Measurements from ENCODE around the gene EIF1AD. TPM values are rescaled to one million over a fixed set of nuclear protein-coding genes. Genes with fewer than 3 reads are reported as not detected.

EIF1AD gene
- total and polyA plus RNA-seq, 4 donors, result 22.0 to 33.2 (median 28.7) TPM

- no peak overlapping the region for H3K9ac ChIP-seq (ENCODE audit: insufficient read depth in 1 of 2, low read length in 2 of 2)
- no peak for TF ChIP-seq CTCF (IDR thresholded peaks at IDR 0.05; ENCODE audit: control extremely low read depth, extremely low read depth)
- H3K4me1 ChIP-seq (ENCODE audit: control insufficient read depth in 5 of 5, insufficient read depth in 5 of 5, low read length in 5 of 5), result peaks cover 0 to 1% (median 0%) of the 10 kb centered on the region in 5 donors
- H3K27ac ChIP-seq (ENCODE audit: low read depth in 1 of 2, low read length in 1 of 2), result no peak overlapping the region
- H3K4me3 ChIP-seq, result no peak overlapping the region
- DNase-seq, result no peak
- no peaks in the 10 kb centered on the region for H3K9me3 ChIP-seq (ENCODE audit: control insufficient read depth in 4 of 4, insufficient read depth in 3 of 4, low read length in 3 of 4)
- ATAC-seq (ENCODE audit: insufficient read depth, low FRiP score), result no peak
- H3K27me3 ChIP-seq (ENCODE audit: control insufficient read depth in 3 of 3, insufficient read depth in 3 of 3, low read length in 2 of 3), result no peaks in the 10 kb centered on the region
- WGBS, 2 donors, result 92 to 97% methylated on average over 32 to 34 of the region's 34 CpGs
- H3K36me3 ChIP-seq (ENCODE audit: control insufficient read depth in 4 of 4, insufficient read depth in 4 of 4, low read length in 4 of 4), result peaks cover 8 to 38% (median 19%) of the 10 kb centered on the region in 4 donors
Measured at GRCh38 chr11:65978391-65979238, 23.3 kb downstream of the EIF1AD start.

- H3K4me3 ChIP-seq, result no peak overlapping the region
- ATAC-seq (ENCODE audit: insufficient read depth, low FRiP score) (no peak), DNase-seq (no peak)
- H3K9me3 ChIP-seq (ENCODE audit: control insufficient read depth in 4 of 4, insufficient read depth in 3 of 4, low read length in 3 of 4), result no peaks in the 10 kb centered on the region
- no peak overlapping the region for H3K27ac ChIP-seq (ENCODE audit: low read depth in 1 of 2, low read length in 1 of 2)
- H3K27me3 ChIP-seq (ENCODE audit: control insufficient read depth in 3 of 3, insufficient read depth in 3 of 3, low read length in 2 of 3), result no peaks in the 10 kb centered on the region
- H3K4me1 ChIP-seq (ENCODE audit: control insufficient read depth in 5 of 5, insufficient read depth in 5 of 5, low read length in 5 of 5), result peaks cover 0 to 1% (median 0%) of the 10 kb centered on the region in 5 donors
- no peak overlapping the region for H3K9ac ChIP-seq (ENCODE audit: insufficient read depth in 1 of 2, low read length in 2 of 2)
- no peak for TF ChIP-seq CTCF (IDR thresholded peaks at IDR 0.05; ENCODE audit: control extremely low read depth, extremely low read depth)
- 89 to 96% methylated on average over 28 to 29 of the region's 29 CpGs for WGBS, 2 donors
- H3K36me3 ChIP-seq (ENCODE audit: control insufficient read depth in 4 of 4, insufficient read depth in 4 of 4, low read length in 4 of 4), result peaks cover 8 to 38% (median 21%) of the 10 kb centered on the region in 4 donors
Measured at GRCh38 chr11:65977621-65978390, 24.2 kb downstream of the EIF1AD start.

- 85 to 88% methylated on average over 41 to 43 of the region's 43 CpGs for WGBS, 2 donors
- no peak for ATAC-seq (ENCODE audit: insufficient read depth, low FRiP score)
- Histone ChIP-seq H3K4me3 (no peak overlapping the region), H3K36me3 (ENCODE audit: control insufficient read depth in 4 of 4, insufficient read depth in 4 of 4, low read length in 4 of 4) (peaks cover 10 to 38% (median 21%) of the 10 kb centered on the region in 4 donors), H3K27me3 (ENCODE audit: control insufficient read depth in 3 of 3, insufficient read depth in 3 of 3, low read length in 2 of 3) (no peaks in the 10 kb centered on the region), H3K9ac (ENCODE audit: insufficient read depth in 1 of 2, low read length in 2 of 2) (no peak overlapping the region), H3K9me3 (ENCODE audit: control insufficient read depth in 4 of 4, insufficient read depth in 3 of 4, low read length in 3 of 4) (no peaks in the 10 kb centered on the region), H3K27ac (ENCODE audit: low read depth in 1 of 2, low read length in 1 of 2) (no peak overlapping the region), H3K4me1 (ENCODE audit: control insufficient read depth in 5 of 5, insufficient read depth in 5 of 5, low read length in 5 of 5) (peaks cover 0 to 1% (median 0%) of the 10 kb centered on the region in 5 donors)
- DNase-seq, result no peak
- TF ChIP-seq CTCF (IDR thresholded peaks at IDR 0.05; ENCODE audit: control extremely low read depth, extremely low read depth), result no peak
Measured at GRCh38 chr11:65976216-65977176, 25.5 kb downstream of the EIF1AD start.

All from lung (tissue), 12 donors.